HG02970 (cell line): ENCODE data around the gene TNFRSF8.

Experiments
- ATAC-seq: cut with Tn5 transposase; IDR thresholded peaks from one replicate; pipeline ENCODE4 v1.9.1; 2021; ENCODE audit warnings: mild to moderate bottlenecking, moderate library complexity, moderate number of reproducible peaks; ENCODE audit not compliant: unreplicated experiment, low FRiP score

The TNFRSF8 gene

GRCh38 chr1:12059722-12060464 is 3.2 kb upstream of the TNFRSF8 start:
- ATAC-seq = no peak

DNA sequence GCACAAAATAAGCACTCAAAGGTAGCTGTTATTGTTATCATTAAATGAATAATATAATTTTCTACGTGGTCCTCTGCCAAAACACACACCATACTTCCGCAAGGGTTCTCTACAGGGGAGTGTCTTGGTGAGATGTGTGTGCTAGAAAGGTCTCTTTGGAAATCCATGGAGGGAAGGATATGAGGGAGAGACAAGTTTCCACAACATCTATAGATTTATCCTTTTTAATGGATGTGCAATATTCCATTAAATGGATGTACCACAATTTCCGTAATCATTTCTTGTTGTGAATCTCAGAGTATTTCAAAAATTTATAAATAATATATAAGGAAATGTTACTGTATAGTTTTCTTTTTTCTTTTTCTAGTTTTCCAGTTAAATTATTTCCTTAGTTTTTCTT is 2.6 kb upstream of the TNFRSF8 start:
- no peak for ATAC-seq

GRCh38 chr1:12064073-12064969 is 1.2 kb downstream of the TNFRSF8 start:
- no peak for ATAC-seq

DNA sequence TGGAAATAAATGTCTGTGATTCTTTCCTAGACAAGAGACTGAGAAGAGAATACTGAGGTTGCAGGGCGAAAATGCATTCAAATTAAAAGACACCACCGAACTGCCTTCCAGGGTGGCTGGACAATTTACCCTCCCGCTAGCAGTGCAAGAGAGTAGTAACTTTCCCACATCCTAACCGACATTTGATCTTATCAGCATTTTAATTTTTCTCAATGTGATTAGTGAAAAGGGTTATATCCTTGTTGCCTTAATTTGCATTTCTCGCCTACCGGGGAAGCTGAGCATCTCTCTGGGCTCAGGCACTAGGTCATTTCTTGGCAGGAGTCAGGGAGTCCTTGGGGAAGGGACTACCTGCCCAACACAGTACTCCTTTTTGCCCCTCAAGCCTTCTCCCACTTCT is 2.8 kb downstream of the TNFRSF8 start:
- no peak for ATAC-seq

DNA sequence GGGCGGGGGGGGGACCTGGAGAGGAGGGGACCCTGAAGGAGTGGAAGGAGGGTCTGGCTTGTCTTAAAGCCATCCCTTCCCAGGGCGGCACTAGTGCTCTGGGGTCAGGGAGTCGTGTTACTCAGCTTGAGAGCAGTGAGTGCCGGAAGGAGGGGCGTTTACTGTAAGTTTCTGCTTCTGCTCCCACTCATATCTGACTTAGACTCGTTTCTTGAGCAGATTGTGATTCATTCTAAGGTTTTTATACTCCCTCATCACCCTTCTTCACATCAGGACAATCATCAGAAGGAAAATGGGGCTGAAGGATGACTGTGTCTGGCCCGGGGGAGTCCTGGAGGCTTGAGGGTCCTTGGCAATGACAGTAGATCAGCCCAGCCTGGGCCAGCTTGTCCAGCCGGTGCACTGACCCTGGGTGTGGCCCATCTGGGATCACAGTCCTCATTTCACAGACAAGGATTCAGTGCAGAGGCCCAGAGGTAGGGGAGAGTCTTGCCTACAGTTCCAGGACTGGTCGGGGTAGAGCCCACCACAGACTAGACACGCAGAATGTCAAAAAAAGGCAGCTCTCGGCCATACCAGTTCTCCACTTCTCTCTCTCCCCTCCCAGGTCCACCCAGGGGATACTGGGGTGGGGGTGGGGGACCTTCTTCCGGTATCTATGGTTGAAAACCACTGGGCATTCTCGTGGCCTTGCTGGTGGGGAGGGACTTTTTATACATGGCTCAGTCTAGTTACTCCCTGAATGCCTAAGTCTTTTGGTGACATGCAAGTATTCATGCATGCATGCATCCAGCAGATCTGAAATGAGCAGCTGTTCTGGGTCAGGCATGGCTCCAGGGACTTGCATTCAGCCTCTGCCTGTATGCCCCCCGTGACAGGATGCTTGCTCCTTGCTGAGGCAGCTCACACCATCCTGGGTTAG is 5.1 kb downstream of the TNFRSF8 start:
- ATAC-seq = no peak

GRCh38 chr1:12069623-12070244 is 6.6 kb downstream of the TNFRSF8 start:
- no peak for ATAC-seq

GRCh38 chr1:12071892-12072291 is 8.8 kb downstream of the TNFRSF8 start:
- ATAC-seq = no peak

DNA sequence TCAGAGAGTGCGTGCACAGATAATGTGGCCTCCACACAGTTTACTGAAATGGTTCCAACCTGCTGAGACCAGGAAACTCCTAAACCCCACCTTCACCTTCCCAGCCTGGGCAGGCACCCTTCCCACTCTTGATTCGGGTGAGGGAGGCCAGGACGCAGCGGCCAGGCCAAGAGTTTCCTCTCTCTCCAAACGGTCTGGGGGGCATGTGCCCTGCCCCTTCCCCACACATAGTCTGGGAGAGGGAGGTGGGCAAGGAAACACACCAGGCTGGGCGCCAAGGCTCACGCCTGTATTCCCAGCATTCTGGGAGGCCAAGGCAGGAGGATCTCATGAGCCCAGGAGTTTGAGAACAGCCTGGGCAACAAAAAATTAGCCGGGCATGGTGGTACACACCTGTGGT is 9.6 kb downstream of the TNFRSF8 start:
- ATAC-seq = no peak

- no peak for ATAC-seq
Observed at GRCh38 chr1:12073796-12074195, 10.7 kb downstream of the TNFRSF8 start.

GRCh38 chr1:12075195-12076114 is 12.4 kb downstream of the TNFRSF8 start:
- ATAC-seq = no peak

DNA sequence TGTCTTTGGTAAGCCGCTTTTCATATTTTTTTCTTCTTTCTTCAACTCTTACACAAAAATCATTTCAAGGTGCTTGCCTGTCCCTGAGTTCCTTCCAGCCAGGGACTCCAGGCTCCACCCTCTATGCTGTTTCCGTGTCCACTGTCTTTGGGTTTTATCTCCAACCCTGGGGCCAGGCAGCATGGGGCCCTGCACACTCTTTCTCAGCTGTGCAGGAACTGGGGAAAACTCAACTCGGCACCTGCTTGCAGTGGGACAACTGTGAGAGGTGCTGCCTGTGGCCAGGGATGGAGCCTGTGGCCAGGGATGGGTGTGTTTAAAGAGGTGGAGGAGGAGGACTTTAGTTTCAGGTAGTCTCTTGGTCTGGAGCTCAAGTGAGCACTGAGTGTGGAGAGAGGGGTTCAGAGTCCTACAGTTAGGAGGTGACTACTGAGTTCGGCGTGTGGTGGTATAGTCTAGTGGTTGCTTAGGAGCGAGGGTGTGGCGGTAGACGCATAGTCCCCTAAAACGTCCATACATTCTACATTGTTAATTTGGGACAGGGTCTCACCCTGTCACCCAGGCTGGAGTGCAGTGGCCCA is 13.4 kb downstream of the TNFRSF8 start:
- ATAC-seq = no peak

DNA sequence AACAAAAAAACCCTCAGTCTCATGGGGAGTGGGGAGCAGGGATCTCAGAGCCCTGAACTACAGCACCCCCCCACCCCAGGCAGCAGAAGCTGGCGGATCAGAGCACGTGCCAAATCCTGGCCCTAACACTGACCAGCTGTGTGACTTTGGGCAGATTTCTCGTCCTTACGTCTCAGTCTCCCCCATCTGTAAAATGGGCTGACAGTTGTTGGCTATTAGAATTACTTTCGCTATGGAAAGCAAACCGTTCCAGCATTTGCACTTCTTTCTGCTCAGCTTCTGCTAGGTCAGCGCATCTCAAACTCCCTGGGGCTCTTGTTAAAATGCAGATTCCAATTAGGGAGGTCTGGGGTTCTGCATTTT is 15.5 kb downstream of the TNFRSF8 start:
- ATAC-seq = no peak

DNA sequence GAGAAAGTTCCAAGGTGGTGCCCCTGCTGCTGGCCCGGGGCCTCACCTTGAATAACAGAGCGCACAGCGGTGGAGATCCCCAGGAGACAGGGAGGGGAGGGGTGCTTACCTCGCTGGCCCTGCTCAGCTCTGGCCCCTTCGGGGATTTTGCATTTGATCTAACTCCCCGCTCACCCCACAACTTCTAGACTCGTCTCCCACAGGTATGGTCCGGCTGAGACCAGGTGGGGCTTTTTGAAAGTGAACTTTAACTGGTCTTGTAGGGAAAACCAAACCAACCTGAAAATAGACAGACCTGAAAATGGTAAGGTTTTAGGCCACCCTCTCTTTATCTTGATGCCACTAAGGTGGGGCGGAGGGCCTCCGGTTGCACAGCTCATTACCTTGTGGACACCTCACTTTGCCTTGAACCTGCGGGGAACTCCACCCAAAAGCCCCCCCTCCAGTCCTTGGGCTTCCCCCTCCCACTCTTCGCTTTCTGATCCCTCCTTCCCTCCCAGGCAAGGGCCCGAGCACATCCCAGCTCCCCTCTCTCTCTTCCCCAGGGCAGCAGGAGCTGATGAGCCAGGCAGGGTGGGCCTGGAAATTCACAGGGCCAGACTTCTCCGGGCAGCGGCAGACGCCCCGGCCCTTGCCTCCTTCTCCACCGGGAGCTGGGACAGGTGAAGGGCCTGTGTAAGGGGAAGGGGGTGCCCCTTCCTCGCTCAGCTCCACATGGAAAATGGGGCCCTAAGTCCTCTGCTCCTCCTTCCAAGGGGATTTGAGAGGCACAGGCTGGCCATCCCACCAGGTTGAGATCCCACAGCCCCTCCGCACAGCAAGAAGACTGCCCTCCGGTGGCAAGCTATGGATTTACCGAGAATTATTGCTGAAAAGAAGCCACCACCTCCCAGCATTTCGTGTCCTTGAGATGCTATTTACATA is 16.1 kb downstream of the TNFRSF8 start:
- ATAC-seq = peak; percentile 52

DNA sequence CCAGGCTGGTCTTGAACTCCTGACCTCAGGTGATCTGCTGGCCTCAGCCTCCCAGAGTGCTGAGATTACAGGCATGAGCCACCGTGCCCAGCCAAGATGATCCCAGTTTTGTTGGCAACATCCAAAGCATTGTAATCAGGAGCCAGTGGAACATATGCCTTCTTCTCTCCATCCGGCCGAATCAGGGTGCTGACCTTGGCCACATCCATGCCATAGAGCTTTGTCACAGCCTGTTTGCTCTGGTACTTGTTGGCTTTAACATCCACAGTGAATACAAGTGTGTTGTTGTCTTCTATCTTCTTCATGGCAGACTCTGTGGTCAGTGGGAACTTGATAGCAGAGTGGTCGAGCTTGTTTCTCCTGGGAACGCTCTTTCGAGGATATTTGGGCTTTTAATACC is 17.1 kb downstream of the TNFRSF8 start:
- no peak for ATAC-seq

DNA sequence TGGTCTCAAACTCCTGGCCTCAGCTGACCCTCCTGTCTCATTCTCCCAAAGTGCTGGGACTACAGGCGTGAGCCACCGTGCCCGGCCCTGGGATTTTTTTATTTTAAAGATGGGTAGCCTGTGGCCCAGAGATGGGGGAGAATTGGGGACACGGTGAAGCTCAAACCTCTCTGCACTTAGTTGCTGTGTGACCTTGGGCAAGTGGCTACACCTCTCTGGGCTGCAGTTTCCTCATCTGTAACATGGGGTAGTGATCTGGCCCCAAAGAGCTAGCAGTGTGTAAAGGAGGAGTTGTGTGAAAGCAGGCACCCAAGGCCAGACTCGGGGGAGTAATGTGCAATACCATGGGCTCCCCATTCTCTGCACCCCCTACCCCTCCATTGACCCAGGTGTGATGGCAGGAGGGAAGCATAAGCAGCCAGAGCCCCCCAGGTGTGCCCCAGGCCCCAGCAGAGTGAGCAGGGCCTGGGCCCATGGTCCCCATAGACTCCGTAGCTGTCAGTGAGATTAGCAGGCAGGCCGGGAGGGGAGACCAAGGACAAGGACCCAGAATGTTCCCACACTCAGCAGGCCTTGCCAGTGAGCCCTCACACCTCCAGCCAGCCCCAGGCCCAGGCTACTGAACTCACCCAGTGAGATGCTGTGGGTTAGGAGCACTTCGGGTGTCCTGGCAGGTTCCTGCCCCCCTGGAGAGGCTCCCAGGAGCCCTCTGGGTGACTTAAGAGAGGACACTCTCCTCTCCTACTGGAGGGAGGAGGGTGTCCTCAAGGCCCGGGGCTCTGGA is 17.9 kb downstream of the TNFRSF8 start:
- no peak for ATAC-seq

- ATAC-seq = no peak
Observed at GRCh38 chr1:12081648-12082396, 18.7 kb downstream of the TNFRSF8 start.
